GM12873 (cell line): ENCODE data around the gene FEZ2.

ENCODE experiments used
- CTCF ChIP-seq: IDR thresholded peaks from 2 replicates; pipeline ENCODE4 v1.5.1; 2012; ENCODE audit warnings: low read depth, mild to moderate bottlenecking, moderate library complexity, low read length, control low read depth; ENCODE audit not compliant: insufficient read depth; ENCODE audit errors: missing control alignments

Gene FEZ2

GRCh38 chr2:36577884-36578283 is 20.1 kb downstream of the FEZ2 start:
- TF ChIP-seq CTCF, result no peak

GRCh38 chr2:36574560-36574959 is 23.4 kb downstream of the FEZ2 start:
- TF ChIP-seq CTCF, result no peak

DNA sequence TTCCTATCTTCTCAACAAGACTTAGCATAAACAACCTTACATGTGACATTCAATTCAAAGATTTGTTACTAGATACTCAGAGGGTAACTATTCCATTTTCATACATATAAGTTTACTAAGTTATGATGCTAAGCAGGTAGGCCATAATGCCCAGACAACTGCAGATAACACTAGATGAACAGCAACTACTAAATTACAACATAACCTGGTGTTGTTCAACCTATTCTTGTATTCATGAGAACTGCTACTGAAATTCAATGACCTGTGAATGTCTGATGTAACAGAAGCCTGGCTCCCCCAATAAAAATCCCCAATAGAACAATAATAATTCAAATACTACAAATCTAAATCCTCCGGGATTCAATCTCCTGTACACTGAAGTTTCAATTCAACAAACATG is 24.8 kb downstream of the FEZ2 start:
- TF ChIP-seq CTCF, result no peak

GRCh38 chr2:36572719-36573059 is 25.3 kb downstream of the FEZ2 start:
- TF ChIP-seq CTCF, result no peak

GRCh38 chr2:36572054-36572718 is 25.8 kb downstream of the FEZ2 start:
- no peak for TF ChIP-seq CTCF

DNA sequence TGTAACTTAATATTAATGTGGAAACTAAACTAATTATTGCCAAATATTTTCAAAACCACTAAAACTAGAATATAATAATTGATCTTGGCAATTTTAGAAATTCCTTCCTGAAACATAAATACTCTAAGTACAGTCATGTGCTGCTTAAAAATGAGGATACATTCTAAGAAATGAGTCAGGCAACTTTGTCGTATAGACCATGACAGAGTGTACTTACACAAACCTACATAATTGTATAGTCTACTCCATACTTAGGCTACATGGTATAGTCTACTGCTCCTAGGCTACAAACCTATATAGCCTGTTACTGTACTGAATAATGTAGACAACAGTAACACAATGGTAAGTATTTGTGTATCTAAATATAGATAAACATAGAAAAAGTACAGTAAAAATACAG is 27.6 kb downstream of the FEZ2 start:
- TF ChIP-seq CTCF, result no peak

DNA sequence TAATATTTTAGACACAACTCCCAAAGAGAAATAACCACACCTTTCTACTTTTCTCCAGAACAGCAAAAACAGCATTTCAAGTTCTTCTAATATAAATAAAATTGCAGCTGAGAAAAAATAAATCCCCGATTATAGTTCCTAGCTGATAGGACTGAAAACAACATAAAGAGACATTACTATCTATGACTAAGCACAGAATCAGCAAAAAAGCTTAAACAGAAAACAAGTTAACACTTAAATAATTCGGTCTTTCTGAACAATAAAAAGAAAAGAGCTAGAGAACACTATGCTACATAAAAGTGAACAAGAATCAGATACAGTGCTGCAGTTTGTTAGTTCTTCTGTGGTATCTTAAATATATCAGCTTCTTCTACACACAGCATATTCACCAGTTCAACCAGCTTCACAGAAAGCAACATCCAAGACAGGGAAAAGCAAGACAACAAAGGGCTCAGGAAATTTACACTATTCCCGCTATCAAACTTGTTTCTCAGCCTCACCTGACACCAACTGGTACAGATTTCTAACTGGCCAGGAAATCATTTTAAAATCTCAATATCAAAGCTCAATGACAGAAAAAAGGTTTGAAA is 28.6 kb downstream of the FEZ2 start:
- TF ChIP-seq CTCF, result no peak
